HL-60/S4 treated with phorbol 12-myristate 13-acetate at 8.2 ng/mL for 4 days and 3 days (cell line): ENCODE results near the gene LMAN2L.

Source experiments
- in situ Hi-C: fragments of 300-500 bp; cut with MboI; formaldehyde crosslinking; loops from 2 replicates; pipeline ENCODE4 v1.15.0; 2022; ENCODE audit warnings: low sequenced_read_pairs

LMAN2L gene

DNA sequence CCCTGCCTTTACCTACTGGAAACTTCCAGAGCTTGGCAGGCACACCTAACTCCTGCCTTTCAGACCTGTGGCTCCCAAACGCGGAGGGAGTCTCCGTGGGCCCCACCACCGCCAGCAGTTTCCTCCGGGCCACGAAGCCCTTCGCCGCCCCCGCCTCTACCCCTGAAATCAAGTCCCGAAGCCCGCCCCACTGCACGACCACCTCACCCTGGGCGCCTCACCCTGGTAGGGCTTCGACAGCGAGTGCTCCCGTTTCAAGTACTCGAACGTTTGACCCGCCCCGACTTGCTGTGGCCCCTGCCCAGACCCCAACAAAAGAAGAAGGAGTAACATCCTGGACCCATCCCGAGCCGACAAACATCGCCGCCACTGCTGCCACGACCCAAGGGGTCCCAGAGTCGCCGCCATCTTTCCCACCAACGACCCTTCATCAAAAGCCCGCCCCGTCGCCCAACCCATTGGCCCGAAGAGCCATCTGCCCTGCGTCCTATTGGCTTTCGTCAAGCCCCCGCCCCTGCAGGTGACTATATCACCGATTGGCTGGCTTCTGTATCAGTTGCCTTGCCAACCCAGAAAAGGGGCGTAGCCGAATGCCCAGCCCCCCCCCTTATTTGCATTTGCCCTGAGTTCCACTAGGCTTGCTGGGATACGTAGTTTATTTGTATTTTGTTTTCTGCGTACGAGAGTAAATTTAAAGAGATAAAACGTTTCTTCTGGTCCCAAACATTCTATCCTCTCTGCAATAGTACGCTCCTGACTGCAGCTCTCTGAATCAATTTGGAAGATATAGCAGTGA lies at the start of gene LMAN2L:
Gene LMAN2L, minus strand, starts transcription at position 432 of the 796 bp plus-strand sequence. Its CDS starts 24 bp downstream, at position 408.
- in situ Hi-C loops, result no loop called here

DNA sequence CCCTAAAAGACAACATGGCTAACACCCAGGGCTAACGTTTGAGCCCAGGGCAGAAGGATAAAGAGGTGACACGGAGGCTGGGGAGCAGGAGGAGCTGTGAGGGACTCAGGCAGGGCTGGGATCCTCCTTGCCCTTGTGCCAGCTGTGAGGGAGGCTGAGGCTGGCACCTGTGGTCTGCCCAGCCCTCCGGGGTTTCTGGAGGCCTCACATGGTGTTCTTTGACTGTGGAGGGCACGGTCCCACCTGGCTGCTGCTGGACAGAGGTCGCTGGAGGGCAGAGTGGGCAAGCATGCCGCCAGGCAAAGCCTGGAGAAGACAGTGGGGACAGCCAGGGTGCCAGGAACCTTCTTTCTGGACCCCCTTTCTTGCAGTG lies 49.4 kb upstream of the LMAN2L start:
- in situ Hi-C loops, result no loop called here

GRCh38 chr2:96788442-96789244 lies 48.8 kb upstream of the LMAN2L start:
- in situ Hi-C loops, result no loop called here

GRCh38 chr2:96787411-96787810 lies 47.5 kb upstream of the LMAN2L start:
- in situ Hi-C loops, result no loop called here

GRCh38 chr2:96783388-96783787 lies 43.5 kb upstream of the LMAN2L start:
- in situ Hi-C loops, result no loop called here

- in situ Hi-C loops, result no loop called here
Observed at GRCh38 chr2:96775160-96775559, 35.3 kb upstream of the LMAN2L start.

DNA sequence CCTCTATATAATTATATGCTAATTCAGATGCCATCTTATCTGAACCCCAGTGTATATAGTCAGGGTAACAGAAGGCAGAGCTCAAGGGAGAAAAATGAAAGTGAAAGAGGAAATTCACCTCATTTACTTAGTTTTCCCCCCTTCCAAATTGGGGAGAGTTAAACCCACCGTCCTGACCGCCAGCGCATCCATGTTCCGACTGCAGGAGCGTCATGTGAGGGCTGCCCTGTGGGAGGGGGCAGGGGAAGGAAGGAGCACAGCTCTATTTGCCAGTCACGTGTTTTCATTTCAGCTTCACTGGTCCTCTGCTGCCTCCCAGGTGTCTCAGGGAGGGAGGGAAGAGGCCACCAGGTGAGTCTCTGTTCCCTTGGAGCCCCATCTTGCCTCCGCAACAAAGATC lies 34.1 kb upstream of the LMAN2L start:
- in situ Hi-C loops, result no loop called here

DNA sequence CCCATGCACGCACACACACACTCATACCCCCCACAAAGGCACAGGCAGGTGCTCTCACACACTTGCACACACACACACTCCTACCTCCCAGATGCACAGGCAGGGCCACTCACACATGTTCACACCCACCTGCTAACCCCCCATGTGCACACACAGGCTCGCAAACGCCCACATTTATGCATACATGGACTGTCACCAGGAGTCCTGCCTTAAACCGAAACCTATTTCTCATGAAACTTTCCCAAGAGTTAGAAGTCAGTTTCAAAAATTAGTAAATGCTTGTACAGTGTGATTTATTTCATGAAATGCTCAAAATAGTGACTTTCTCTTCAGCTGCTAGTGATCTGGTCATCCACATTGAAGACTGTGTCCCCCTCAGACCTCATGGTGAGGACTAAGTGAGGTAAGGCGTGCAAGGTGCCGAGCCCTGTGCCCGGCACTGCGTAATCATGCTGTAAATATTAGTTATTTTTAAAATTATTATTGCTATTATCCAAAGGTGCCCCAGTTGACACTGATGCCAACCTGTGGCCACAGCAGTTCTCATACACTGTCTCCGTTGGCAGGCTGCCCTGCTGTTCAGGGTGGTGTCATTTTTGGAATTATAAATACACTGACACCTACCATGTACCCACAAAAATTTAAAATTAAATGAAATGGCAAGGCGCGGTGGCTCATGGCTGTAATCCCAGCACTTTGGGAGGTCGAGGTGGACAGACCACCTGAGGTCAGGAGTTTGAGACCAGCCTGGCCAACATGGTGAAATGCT lies 33.2 kb upstream of the LMAN2L start:
- in situ Hi-C loops, result no loop called here

GRCh38 chr2:96771796-96772618 lies 32.1 kb upstream of the LMAN2L start:
- in situ Hi-C loops, result no loop called here

DNA sequence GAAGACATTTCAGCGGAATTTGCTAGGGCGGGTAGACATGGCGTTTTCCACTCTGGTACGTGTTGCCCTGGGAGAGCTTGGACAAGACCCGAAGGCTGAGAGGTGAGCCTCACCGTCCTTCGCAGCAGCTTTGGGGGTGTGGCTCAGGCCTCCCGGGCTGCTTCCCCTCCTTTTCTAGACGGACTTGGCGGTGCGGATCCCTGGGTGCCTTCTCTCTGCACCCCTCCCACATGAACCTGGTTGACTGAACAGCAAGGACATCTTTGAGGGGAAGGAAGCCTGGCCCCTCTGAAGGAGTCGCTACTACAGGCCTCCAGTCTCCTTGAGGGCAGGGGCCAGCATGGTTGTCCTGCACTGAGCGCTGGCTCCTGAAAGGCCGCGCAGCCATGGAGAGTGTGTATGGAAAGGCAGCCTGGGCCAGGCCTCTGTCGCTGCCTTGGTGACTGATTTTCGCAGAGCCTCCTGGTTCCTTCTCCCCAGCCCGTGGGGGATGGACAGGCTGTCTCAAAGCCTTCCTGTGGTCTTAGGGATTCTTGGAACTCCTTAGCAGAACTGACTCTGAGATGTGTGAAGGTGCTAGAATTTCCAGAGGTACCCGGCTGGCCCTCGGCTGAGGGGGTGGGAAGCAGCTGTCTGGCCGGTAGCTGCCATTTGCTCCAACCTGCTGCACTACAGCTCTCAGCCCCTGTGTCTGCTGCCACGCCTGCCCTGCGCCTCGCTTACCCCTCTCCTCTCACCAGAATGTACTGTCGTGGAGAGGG lies 30.8 kb upstream of the LMAN2L start:
- in situ Hi-C loops, result no loop called here

GRCh38 chr2:96769814-96770213 lies 29.9 kb upstream of the LMAN2L start:
- in situ Hi-C loops, result no loop called here

GRCh38 chr2:96768083-96768561 lies 28.3 kb upstream of the LMAN2L start:
- in situ Hi-C loops, result no loop called here

GRCh38 chr2:96767135-96767871 lies 27.4 kb upstream of the LMAN2L start:
- in situ Hi-C loops, result no loop called here

DNA sequence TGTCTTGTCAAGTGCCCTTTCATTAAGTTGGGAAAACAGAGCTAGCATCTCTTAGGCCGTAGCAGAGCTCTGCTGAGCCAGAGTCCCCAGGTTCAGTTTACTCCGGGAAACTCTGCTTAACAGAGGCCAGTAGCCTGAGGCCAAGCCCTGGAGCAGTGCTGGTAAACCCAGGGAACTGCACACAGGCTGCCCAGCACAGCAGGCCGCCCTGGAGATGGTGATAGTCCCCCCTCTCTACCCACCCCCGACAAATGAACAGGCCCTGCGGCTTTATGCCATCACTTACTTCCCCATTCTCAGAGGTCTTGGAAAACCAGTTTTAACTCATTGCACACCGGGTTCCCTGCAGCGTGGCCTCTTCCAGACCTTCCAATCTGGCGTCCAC lies 24.4 kb upstream of the LMAN2L start:
- in situ Hi-C loops, result no loop called here

DNA sequence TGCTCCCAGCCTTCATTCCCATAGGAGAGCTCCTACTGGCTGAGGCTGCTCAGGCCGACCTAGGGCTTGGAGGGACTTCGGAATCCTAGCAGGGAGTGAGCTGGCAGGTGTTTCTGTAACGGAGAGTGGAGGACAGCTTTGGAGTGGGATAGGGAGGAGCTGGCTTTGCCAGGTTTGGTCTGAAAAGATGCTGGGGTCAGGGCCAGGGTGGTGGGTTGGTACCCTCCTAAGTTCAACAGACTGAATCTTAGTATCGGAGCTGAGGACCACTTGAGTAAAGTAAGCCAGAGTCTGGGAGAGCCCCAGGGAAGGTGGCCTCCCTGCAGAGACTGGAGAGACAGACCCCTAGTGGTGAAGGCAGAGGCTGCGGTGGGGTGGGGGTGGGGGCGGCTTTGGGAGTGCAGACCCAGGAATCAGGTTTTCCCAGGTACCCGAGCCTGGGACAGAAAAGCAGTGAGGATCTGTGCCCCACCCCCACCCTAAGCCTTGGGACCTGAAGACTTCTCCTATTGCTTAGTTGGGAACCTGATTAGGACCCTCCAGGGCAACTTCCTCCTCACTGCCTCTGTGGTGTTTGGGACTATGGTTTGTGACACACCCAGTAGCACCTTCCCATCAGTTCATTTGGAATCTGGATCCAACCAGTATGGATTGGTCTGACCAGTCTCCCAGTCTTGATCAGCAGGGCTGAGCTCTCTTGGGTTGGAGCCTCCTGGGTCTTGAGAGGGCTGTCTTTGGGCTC lies 23.8 kb upstream of the LMAN2L start:
- in situ Hi-C loops, result no loop called here

- in situ Hi-C loops, result no loop called here
Observed at GRCh38 chr2:96762529-96763311, 22.9 kb upstream of the LMAN2L start.

DNA sequence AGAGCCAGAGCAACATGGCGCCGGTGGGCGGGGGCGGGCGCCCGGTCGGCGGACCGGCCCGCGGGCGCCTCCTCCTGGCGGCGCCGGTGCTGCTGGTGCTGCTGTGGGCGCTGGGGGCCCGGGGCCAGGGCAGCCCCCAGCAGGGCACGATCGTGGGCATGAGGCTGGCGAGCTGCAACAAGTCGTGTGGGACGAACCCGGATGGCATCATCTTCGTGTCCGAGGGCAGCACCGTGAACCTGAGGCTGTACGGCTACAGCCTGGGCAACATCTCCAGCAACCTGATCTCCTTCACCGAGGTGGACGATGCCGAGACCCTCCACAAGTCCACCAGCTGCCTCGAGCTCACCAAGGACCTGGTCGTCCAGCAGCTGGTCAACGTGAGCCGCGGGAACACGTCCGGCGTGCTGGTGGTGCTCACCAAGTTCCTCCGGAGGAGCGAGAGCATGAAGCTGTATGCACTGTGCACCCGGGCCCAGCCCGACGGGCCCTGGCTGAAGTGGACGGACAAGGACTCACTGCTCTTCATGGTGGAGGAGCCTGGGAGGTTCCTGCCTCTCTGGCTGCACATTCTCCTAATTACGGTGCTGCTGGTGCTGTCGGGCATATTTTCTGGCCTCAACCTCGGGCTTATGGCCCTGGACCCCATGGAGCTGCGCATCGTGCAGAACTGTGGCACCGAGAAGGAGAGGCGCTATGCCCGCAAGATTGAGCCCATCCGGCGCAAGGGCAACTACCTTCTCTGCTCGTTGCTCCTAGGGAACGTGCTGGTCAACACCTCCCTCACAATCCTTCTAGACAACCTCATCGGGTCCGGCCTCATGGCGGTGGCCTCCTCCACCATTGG lies 21.3 kb upstream of the LMAN2L start:
- in situ Hi-C loops, result no loop called here
